SHP77 (cell line): ENCODE measurements around the gene KCNK15.

Experiments used
- DNase-seq, 2 experiments: peaks; one replicate each; lab custom pipeline; 2025; lab: John Stamatoyannopoulos, UW

The KCNK15 gene

DNA sequence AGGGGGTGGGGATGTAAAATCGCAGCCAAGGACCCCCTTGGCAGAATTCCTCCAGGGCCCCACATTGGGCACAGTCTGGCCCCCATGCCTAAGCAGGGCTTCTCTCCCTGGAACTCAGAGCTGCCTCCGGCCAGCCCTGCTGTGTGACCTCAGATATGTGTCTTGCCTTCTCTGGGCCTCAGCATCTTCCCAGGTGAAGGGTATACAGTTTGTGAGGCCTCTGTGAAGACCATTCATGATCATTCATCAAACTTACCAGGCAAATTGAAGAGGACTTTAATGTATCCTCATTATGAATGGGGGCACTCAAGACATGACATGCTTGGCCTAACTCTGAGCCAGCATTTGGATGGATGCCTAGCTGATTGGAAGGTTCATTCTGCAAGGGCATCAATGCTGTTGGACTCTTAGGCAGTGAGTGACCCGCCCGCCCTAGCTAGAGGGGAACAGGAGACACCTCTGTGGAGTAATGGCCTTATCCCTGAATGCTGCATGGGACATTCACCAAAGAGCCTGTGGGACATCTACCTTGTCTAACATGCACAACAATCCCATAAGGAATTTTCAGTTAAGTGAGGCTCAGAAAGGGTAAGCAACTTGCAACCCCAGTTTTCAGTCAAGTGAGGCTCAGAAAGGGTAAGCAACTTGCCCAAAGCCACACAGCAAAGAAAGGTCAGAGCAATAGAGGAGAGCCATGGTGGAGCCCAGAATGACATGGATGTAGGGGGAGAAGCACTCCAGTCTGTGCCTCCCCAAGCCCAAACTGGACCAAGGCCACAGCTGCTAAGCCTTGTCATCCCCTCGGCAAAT lies 30.0 kb upstream of the KCNK15 start:
- no peak for DNase-seq

DNA sequence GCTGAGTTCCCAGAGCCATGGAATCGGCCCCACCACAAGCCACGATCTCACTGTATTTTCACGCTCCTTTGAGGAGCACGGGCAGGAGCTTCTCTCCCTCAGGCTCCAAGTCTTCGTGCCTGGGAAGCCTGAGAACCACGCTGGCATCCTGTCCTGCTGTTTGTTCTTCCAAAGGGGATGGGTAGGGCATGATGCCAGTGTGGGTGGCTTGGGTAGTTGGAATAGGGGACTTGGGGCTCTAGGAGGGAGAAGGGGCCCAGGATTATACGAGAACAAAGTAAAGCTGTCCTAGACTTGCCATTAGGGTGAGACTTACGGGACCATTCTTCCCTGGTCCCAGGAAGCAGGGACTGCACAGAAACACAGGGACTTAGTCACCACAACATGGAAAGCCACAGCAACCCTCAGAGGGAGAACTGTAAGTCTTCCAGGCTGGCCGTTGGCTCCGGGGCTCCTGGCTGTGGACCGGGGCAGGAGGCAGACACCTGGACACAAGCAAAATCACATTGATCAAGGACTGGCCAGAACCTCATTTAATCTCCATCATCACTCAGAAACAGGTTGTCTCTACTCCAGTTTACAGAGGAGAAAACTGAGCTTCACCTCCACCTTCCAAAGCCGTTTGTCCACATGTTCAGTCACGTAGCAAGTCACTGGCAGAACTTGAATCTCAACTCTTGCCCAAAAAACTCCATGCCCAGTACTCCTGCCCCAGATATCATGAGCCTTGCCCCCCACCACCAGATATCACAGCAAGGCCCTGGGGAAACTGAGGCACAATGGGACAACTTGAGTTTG lies 29.2 kb upstream of the KCNK15 start:
- DNase-seq: no peak

DNA sequence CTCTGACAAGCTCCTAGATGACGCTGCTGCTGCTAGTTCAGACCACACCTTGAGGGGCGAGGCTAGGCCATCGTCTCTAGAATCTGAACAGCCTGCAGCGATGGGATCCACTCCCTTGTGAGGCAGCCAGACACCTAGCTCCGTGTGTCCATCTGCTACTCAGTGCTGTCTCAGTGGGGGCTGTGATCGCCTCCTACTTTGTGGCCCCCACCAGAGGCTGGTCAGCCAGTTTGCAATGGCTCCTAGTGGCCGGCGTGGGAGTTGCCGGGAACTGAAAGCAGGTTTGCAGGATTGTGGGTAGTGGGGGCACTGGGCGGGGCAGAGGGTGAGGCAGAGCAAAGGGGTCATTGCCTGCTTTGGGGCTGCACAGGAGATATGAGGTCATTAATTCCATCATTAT lies 27.7 kb upstream of the KCNK15 start:
- no peak for DNase-seq

DNA sequence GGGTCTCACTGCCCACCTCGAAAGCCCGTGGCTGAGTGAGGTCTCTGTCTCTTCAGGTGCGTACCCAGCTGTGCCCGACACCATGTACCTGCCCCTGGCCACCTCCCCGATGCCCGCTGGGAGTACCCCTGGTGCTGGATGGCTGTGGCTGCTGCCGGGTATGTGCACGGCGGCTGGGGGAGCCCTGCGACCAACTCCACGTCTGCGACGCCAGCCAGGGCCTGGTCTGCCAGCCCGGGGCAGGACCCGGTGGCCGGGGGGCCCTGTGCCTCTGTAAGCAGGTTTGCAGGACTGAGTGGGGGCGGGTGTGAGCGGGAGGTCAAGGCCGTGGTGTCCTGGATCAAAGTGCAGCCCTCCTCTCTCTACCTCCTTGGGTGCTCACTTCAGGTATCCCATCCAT lies 25.8 kb upstream of the KCNK15 start:
- DNase-seq: no peak

DNA sequence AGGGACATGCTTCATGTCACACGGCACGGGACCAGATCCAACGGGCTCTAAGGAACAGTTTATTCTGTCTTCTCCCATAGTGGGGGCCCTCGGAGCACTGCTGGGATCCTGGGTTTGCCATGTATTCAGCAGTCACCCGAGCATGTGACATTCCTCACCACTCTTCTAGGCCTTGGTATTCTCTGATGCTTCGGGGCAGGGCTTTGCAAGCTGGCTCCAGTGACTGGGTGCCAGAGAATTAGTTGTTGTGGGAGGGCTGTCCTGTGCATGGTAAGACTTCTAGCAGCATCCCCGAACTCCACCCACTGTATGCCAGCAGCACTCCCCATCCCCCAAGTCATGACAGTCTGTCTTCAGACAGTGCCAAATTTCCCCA lies 25.1 kb upstream of the KCNK15 start:
- DNase-seq: no peak

DNA sequence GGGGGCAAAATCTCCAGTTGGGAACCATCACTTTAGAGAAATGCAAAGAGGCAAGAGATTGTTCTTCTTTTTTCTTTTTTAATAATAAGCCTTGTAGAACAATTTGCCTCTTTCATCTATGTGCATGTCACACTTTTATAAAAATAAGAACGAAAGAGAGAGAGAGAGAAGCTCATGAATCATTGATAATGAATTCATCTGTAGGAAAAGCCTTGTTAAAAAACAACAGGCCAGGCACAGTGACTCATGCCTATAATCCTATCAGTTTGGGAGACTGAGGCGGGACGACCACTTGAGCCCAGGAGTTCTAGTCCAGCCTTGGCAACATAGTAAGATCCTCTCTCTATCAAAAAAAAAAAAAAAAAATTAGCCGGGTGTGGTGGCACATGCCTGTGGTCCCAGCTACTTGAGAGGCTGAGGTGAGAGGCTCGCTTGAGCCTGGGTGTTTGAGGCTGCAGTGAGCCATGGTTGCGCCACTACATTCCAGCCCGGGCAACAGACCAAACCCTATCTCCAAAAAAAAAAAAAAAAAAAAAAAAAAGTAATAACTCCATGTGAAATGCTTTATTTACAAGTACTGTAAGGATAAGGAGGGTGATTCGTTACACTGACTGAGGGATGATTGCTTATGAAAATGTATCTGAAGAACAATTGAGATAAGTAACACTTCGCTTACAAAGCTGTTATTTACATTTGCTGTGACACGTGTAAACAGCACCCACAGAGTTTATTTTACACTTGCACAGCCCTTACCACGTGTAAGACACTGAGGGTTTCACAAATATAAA lies 24.5 kb upstream of the KCNK15 start:
- DNase-seq: no peak

DNA sequence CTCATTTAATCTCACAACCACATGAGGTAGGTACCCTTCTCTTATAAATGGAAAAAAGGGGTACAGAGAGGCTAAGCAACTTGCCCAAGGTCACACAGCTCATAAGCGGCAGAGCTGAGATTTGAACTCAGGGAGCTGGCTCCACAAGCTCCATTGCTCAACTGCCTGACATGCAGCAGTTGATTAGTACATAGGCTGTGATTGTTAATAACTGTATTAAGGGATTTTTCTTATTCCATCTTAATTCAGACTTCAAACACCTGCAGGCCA lies 23.9 kb upstream of the KCNK15 start:
- DNase-seq: no peak

DNA sequence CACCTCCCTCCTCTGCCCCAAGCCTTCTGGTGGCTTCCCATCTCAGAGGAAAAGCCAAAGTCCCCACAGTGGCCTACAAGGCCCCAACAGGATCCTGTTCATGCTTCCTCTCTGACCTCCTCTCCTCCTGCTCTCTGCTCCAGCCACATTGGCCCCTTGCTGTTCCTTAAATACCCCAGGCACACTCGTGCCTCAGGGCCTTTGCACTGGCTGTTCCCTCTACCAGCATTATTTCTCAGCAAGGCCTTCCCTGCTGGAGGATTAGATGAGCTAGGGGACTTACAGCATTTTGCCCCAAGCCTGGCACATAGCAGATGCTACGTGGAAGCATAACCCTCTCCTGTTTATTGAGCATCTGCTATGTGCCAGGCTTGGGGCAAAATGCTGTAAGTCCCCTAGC lies 22.7 kb upstream of the KCNK15 start:
- no peak for DNase-seq

DNA sequence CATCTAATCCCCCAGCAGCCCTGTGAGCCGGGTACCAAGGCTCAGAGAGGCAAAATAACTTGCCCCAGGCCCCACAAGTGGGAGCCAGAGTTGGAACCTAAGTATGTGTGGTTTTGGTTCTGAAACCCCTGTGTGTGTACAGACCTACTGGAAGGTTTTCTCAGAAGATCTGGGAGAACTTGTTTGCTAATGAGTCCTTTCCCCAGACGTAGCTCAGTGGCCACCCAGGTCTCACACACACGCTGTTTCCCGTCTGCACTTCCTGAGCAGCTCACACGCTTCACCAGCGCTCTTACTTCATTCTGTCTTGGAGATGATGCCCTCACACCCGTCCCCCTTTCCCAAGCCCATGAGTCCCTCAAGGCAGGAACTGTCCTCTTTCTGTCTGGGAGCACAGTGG lies 22.3 kb upstream of the KCNK15 start:
- DNase-seq: no peak

DNA sequence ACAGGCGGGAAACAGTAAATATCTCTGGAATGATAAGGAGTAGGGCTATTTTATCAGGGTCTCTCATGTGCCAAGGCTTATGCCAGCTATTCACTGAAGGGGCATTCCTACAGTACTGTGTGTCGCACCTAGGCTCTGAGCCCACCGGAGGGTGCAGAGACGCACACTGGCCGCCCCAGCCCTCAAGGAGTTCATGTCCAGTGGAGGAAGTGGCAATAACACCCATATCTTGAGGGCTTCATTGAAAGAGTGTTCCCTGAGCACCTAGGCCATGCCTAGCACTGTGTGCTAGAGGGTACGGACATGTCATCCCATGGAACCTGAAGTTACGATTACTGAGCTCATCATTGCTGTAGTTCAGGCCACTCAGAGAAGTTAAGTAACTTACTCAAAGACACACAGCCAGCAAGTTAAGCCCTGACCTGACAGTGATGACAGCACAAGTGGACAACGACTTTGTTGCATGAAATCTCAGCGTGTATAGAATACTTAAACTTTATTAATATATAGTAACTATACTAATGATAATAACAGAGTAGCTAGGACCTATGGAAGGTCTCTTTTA lies 21.8 kb upstream of the KCNK15 start:
- DNase-seq: no peak

DNA sequence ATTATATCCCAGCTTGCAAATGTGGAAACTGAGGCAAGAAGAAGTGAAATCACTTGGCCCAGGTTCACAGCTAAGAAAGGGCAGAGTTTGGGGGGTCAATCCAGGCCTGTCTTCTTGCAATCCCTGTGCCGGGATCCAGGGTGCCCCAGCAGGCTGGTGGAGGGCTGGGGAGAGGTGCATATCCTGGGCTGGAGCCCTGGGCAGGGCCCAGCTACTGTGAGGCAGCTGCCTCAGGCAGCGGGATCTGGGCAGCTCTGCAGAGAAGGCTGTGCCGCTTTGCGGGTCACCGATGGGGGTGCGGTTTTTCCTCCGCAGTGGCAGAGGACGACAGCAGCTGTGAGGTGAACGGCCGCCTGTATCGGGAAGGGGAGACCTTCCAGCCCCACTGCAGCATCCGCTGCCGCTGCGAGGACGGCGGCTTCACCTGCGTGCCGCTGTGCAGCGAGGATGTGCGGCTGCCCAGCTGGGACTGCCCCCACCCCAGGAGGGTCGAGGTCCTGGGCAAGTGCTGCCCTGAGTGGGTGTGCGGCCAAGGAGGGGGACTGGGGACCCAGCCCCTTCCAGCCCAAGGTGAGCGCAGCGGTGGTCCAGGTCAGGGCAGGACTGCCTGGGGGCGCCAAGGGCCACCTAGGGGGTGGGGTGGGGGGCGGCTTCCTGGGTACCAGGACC lies 21.1 kb upstream of the KCNK15 start:
- DNase-seq: no peak

DNA sequence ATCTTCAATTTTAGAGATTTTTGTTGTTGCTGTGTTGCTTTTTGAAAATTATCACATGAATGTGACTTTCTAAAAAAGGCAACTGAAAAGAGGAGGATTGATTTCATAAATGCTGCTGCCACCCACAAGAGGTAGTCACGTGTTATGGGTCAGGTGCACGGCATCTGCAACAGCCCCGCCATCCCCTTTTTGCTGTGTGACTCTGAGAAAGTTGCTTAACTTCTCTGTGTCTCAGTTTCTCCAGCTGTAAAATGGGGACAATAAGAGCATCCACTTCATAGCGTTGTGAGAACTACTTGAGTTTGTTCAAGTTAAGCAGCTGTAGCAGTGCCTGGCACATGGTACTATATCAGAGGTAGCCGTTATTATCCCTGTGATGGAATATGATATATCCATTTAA lies 19.8 kb upstream of the KCNK15 start:
- no peak for DNase-seq

DNA sequence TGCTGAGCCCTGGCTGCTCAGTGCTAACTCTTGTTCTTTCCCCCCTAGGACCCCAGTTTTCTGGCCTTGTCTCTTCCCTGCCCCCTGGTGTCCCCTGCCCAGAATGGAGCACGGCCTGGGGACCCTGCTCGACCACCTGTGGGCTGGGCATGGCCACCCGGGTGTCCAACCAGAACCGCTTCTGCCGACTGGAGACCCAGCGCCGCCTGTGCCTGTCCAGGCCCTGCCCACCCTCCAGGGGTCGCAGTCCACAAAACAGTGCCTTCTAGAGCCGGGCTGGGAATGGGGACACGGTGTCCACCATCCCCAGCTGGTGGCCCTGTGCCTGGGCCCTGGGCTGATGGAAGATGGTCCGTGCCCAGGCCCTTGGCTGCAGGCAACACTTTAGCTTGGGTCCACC lies 18.6 kb upstream of the KCNK15 start:
- DNase-seq: no peak

DNA sequence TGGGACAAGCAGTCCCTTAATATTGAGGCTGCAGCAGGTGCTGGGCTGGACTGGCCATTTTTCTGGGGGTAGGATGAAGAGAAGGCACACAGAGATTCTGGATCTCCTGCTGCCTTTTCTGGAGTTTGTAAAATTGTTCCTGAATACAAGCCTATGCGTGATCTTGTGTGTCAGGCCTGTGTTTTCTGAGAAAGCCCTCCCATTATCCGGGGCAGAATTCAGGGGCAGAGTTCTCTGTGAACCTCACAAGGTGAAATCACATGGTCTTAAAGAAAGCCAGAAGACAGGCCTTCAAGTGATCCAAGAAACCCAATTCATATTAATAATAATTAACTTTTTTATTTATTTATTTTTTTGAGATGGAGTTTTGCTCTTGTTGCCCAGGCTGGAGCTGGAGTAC lies 18.0 kb upstream of the KCNK15 start:
- DNase-seq: no peak

DNA sequence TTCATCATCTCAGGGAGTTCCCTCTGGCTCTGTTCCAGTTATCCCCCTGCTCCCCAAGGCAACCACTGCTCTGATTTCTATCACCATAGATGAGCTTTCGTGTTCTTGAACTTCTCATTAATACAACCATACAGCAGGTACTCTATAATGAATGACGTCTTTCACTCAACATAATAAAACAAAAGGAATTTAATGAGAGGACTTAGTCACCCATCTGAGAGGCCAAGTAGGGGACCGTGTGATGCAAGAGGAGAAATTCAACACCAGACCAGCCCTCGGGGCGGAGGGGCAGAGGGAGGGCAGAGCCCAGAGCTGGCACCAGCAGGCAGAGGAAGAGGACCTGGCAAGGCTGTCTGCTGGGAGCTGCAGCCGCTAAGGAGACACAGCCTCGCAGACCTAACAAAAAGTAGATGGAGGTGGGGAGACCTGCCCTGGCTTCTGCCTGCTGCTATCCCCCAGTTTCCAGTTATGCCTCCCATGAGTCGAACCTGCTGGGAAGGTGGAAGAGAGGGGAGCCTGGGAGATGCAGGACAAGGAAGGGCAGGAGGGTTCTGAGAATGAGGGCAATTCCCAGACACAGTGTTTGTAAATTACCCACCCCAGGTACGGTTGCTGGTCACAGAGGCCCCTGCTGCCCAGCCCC lies 16.7 kb upstream of the KCNK15 start:
- DNase-seq: peak; percentile 41 to 48

DNA sequence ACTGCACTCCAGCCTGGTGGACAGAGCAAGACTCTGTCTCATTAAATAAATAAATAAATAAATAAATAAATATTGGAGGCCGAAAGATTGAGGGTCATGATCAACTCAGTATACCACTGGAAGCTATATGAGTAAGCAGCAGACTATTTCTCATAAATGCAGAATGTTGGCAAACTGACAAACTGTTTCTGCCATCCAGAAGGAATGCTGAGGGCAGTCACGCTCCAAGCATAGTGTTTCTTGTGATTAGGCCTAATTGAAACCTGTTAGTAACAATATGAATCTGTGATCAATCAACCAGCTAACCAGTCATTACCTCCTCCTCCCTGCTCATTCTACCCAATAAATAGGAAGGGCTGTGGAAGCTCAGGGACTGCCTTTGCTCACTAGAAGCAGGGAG lies 15.2 kb upstream of the KCNK15 start:
- DNase-seq: no peak

DNA sequence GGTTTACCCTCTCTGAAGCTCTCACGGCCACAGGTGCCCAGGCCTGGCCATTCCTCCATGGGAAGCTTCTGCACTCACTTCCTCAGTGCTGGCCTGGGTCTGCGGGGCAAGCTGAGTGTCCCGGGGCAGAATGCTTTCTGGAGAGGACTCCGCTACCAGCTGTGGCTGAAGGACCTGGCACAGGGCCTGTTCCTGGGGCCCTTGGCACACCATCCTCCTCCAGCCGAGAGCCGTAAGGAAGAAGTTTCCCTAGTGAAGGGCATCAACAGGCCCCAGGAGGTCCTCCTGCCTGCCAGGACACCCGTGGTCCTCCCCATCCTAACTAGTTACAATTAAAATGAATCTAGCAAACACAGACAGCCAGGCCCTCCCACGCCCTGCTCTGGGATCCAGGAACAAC lies 14.0 kb upstream of the KCNK15 start:
- no peak for DNase-seq

DNA sequence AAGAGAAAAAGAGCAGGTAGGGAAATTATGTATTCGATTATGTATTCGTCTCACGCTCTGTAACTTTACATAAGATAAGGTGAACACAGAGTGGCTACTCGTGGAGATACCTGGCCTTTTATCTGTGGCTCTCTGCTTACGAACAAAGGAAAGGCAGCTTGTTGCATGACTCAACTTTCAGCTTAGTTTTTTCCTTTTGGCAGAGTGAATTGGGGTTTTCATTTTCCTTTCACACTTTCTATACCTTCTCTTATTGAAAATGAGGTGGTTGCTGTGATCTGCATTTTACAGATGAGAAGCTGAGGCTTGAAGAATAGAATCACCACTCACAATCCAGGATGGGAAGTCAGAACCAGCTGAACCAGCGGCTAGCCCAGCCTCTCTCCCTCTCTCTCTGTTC lies 13.3 kb upstream of the KCNK15 start:
- DNase-seq: no peak

DNA sequence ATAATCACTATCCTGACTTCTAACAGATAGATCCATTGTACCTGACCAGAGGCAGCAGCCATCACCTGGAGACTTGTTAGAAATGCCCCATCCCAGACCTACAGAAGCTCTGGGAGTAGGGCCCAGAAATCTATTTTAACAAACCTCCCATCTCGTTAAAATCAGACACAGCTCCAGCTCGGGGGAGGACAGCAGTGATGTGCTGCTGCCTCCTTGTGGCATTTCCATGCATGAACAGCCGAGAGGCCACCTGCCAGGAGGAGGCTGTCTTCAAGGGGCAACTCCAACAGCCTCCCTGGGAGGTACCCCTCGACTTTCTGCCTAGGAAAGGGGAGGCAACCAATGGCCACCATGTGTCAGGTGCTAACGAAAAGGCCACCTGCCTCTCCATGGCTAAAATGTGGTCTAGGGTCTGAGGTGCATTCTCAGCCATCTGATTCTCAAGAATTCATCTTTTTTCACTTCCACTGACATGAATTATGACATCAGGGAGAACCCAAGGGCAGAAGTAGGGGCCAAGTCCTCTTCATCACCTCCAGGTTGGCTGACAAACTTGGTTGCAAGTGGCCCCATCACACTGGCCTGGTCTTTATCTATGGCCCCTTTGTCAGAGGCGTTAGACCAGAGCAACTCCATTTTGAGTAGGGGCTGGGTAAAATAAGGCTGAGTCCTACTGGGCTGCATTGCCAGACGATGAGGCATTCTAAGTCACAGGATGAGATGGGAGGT lies 12.2 kb upstream of the KCNK15 start:
- DNase-seq: peak in 1 of 2 experiments; percentile 25

DNA sequence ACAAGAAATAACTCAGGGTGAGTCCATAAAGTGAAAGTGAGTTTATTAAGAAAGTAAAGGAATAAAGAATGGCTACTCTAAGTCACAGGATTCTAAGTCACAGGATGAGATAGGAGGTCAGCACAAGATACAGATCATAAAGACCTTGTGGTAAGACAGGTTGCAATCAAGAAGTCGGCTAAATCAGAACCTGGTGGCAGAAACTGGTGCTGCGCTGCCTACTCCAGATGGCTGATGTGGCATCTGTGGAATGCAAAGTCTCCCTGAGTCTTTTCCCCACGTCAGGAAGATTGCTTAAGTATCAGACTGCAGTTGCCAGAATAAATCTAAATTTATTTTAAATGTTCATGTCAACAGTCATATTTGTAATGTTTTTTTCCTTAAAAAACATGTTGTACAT lies 10.7 kb upstream of the KCNK15 start:
- DNase-seq: no peak

DNA sequence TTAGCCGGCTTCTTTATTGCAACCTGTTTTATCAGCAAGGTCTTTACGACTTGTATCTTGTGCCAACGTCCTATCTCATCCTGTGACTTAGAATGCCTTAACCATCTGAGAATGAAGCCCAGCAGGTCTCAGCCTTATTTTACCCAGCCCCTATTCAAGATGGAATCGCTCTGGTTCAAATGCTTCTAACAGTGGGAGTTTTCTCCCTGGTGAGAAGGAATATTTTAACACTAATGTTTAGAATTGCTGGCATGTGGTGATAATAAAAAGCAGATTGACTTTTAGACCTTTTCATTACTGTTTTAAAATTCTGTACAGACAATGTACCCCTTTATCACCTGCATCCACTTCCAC lies 9.9 kb upstream of the KCNK15 start:
- DNase-seq: no peak
